A673 (cell line): ENCODE data around the gene CCDC33.

Experiments used
- CTCF ChIP-seq: fragments of 300-800, 200-600 bp; sonication (generic); conservative IDR thresholded peaks from 2 replicates; pipeline ENCODE4 v1.5.1; 2017; ENCODE audit warnings: low read depth, mild to moderate bottlenecking, antibody characterized with exemption, low read length, moderate library complexity, mixed read lengths
- EZH2 ChIP-seq: fragments of 200-600 bp; sonication (generic); IDR thresholded peaks from 2 replicates; pipeline ENCODE4 v1.6.1; 2017; ENCODE audit warnings: borderline replicate concordance, low read depth, mild to moderate bottlenecking, mixed read lengths, antibody characterized with exemption, low read length; ENCODE audit not compliant: poor library complexity, severe bottlenecking

- TF ChIP-seq CTCF: no peak
- no peak for TF ChIP-seq EZH2
Measured at GRCh38 chr15:74373056-74373650, 137.0 kb downstream of the CCDC33 start.
